Caco-2 (cell line): ENCODE results near the gene SCAF8. TPM values are rescaled to one million over a fixed set of nuclear protein-coding genes. Genes with fewer than 3 reads are reported as not detected.

Experiments
- BruUV-seq: library from RNA; stranded (reverse); fragments of 400-500 nt; replicated peaks from 2 replicates; lab custom pipeline; 2021; lab: Mats Ljungman, UMichigan
- CTCF ChIA-PET: fragments of 300-600 bp; sonication (Branson Sonifier 250); formaldehyde crosslinking; loops from one replicate; lab custom pipeline; 2022; ENCODE audit warnings: antibody characterized with exemption; lab: Charles Lee
- POLR2A ChIA-PET: fragments of 300-600 bp; sonication (Branson Sonifier 250); formaldehyde crosslinking; loops from one replicate; lab custom pipeline; 2022; ENCODE audit warnings: antibody characterized with exemption; lab: Charles Lee
- DNase-seq, 2 experiments: peaks; one replicate each; pipeline versions ENCODE4 v3.0.0 to v3.0.0-alpha.2; 2020 to 2022
- H3K27me3 ChIP-seq: replicated peaks from 2 replicates; pipeline ENCODE4 v1.6.0; 2011; ENCODE audit warnings: low read length; ENCODE audit not compliant: control insufficient read depth, insufficient read depth
- H3K36me3 ChIP-seq: 2 replicates; pipeline ENCODE4 v1.5.1; 2011; ENCODE audit warnings: low read length; ENCODE audit not compliant: control insufficient read depth, insufficient read depth
- H3K4me1 ChIP-seq: fragments of 250-450 bp; sonication (Bioruptor Pico); 2 replicates; pipeline ENCODE4 v1.5.1; 2020; ENCODE audit warnings: mild to moderate bottlenecking
- H3K4me3 ChIP-seq: 2 replicates; pipeline ENCODE4 v1.5.1; 2011; ENCODE audit warnings: low read depth, mild to moderate bottlenecking, control low read depth, low read length
- H3K9me3 ChIP-seq: fragments of 250-450 bp; sonication (Bioruptor Pico); 2 replicates; pipeline ENCODE4 v1.5.1; 2020; ENCODE audit warnings: mild to moderate bottlenecking, moderate library complexity
- H3K27ac Mint-ChIP-seq: one replicate; pipeline ENCODE4 v1.8.0; 2022; ENCODE audit warnings: mixed read lengths; ENCODE audit not compliant: unreplicated experiment
- H3K27me3 Mint-ChIP-seq: one replicate; pipeline ENCODE4 v1.8.0; 2022; ENCODE audit warnings: mixed read lengths; ENCODE audit not compliant: insufficient read depth, unreplicated experiment
- H3K36me3 Mint-ChIP-seq: one replicate; pipeline ENCODE4 v1.8.0; 2022; ENCODE audit warnings: mild to moderate bottlenecking, mixed read lengths; ENCODE audit not compliant: insufficient read depth, unreplicated experiment
- H3K4me1 Mint-ChIP-seq: one replicate; pipeline ENCODE4 v1.8.0; 2022; ENCODE audit warnings: low read depth, mixed read lengths; ENCODE audit not compliant: unreplicated experiment
- H3K4me3 Mint-ChIP-seq: one replicate; pipeline ENCODE4 v1.8.0; 2022; ENCODE audit warnings: mild to moderate bottlenecking, moderate library complexity, mixed read lengths; ENCODE audit not compliant: unreplicated experiment
- H3K9me3 Mint-ChIP-seq: one replicate; pipeline ENCODE4 v1.8.0; 2022; ENCODE audit warnings: mixed read lengths; ENCODE audit not compliant: unreplicated experiment
- intact Hi-C: fragments of 100-400 bp; cut with micrococcal nuclease; formaldehyde crosslinking; loops from one replicate; pipeline ENCODE4 v1.10.0; 2022; ENCODE audit not compliant: unreplicated experiment
- total RNA-seq: library from RNA; stranded (reverse); gene quantifications from 2 replicates; pipeline ENCODE4 v1.2.3, GENCODE V29; 2022
- TF ChIP-seq, protein P1 (sequence below), 2 experiments: fragments of 200-600 bp in 1 of 2; IDR thresholded peaks; 1 replicate in 1 of 2; 2 replicates in 1 of 2; pipeline versions ENCODE4 v1.5.1 to v1.8.0; 2011 to 2022; ENCODE audit warnings: antibody characterized with exemption in 1 of 2, control low read depth in 1 of 2, inconsistent platforms in 1 of 2, low read depth in 1 of 2, low read length in 1 of 2, mild to moderate bottlenecking in 1 of 2, moderate library complexity in 1 of 2; ENCODE audit not compliant: insufficient read depth in 1 of 2, severe bottlenecking in 1 of 2, unreplicated experiment in 1 of 2

SCAF8 gene
- total RNA-seq, 1 experiment from 2014 or later, result 45.2 TPM

GRCh38 chr6:154842833-154843232 lies 109.6 kb downstream of the SCAF8 start:
- no peak overlapping the region for H3K4me3 ChIP-seq
- POLR2A ChIA-PET, result no interaction called here
- H3K27me3 ChIP-seq, result no peaks in the 10 kb centered on the region
- Mint-ChIP-seq H3K9me3 (no peaks in the 10 kb centered on the region), H3K36me3 (peaks cover 39% of the 10 kb centered on the region), H3K27me3 (no peaks in the 10 kb centered on the region), H3K4me1 (no peaks in the 10 kb centered on the region), H3K4me3 (no peak overlapping the region), H3K27ac (no peak overlapping the region)
- DNase-seq, result no peak
- TF ChIP-seq, protein P1, sequence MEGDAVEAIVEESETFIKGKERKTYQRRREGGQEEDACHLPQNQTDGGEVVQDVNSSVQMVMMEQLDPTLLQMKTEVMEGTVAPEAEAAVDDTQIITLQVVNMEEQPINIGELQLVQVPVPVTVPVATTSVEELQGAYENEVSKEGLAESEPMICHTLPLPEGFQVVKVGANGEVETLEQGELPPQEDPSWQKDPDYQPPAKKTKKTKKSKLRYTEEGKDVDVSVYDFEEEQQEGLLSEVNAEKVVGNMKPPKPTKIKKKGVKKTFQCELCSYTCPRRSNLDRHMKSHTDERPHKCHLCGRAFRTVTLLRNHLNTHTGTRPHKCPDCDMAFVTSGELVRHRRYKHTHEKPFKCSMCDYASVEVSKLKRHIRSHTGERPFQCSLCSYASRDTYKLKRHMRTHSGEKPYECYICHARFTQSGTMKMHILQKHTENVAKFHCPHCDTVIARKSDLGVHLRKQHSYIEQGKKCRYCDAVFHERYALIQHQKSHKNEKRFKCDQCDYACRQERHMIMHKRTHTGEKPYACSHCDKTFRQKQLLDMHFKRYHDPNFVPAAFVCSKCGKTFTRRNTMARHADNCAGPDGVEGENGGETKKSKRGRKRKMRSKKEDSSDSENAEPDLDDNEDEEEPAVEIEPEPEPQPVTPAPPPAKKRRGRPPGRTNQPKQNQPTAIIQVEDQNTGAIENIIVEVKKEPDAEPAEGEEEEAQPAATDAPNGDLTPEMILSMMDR (IDR thresholded peaks at IDR 0.05; ENCODE audit: insufficient read depth in 1 of 2, low read depth in 1 of 2, low read length in 1 of 2, severe bottlenecking in 1 of 2, unreplicated experiment in 1 of 2), result no peak
- CTCF ChIA-PET, result no interaction called here
- no peaks in the 10 kb centered on the region; the same call in 1 of the 2 replicates for H3K36me3 ChIP-seq
- no peaks in the 10 kb centered on the region; the same call in 1 of the 2 replicates for H3K9me3 ChIP-seq
- no TSS peak for BruUV-seq
- intact Hi-C loops, result no loop called here
- no peaks in the 10 kb centered on the region for H3K4me1 ChIP-seq

- DNase-seq, result no peak
- Histone ChIP-seq H3K4me3 (no peak overlapping the region), H3K4me1 (peaks cover under 1% of the 10 kb centered on the region; the same call in 1 of the 2 replicates), H3K36me3 (no peaks in the 10 kb centered on the region; the same call in 1 of the 2 replicates), H3K27me3 (no peaks in the 10 kb centered on the region), H3K9me3 (no peaks in the 10 kb centered on the region)
- Mint-ChIP-seq H3K27ac (no peak overlapping the region), H3K36me3 (peaks cover 51% of the 10 kb centered on the region), H3K4me3 (no peak overlapping the region), H3K9me3 (peaks cover 8% of the 10 kb centered on the region), H3K4me1 (peaks cover 8% of the 10 kb centered on the region), H3K27me3 (no peaks in the 10 kb centered on the region)
- BruUV-seq, result no TSS peak
- TF ChIP-seq, protein P1 (IDR thresholded peaks at IDR 0.05; ENCODE audit: insufficient read depth in 1 of 2, low read depth in 1 of 2, low read length in 1 of 2, severe bottlenecking in 1 of 2, unreplicated experiment in 1 of 2), result no peak
- ChIA-PET CTCF (no interaction called here), POLR2A (no interaction called here)
- intact Hi-C loops, result no loop called here
Measured at GRCh38 chr6:154847318-154847717, 114.1 kb downstream of the SCAF8 start.

GRCh38 chr6:154848580-154848979 lies 115.4 kb downstream of the SCAF8 start:
- no peaks in the 10 kb centered on the region for H3K27me3 Mint-ChIP-seq
- no TSS peak for BruUV-seq
- no peaks in the 10 kb centered on the region for H3K9me3 ChIP-seq
- no peaks in the 10 kb centered on the region for H3K27me3 ChIP-seq
- no peak for DNase-seq
- intact Hi-C loops, result no loop called here
- H3K4me3 ChIP-seq, result no peak overlapping the region
- H3K27ac Mint-ChIP-seq, result no peak overlapping the region
- peaks cover 51% of the 10 kb centered on the region for H3K36me3 Mint-ChIP-seq
- H3K4me1 ChIP-seq, result peaks cover 5% of the 10 kb centered on the region; the same call in 1 of the 2 replicates
- TF ChIP-seq, protein P1 (IDR thresholded peaks at IDR 0.05; ENCODE audit: insufficient read depth in 1 of 2, low read depth in 1 of 2, low read length in 1 of 2, severe bottlenecking in 1 of 2, unreplicated experiment in 1 of 2), result no peak
- peaks cover 15% of the 10 kb centered on the region for H3K4me1 Mint-ChIP-seq
- no peak overlapping the region for H3K4me3 Mint-ChIP-seq
- no peaks in the 10 kb centered on the region; the same call in 1 of the 2 replicates for H3K36me3 ChIP-seq
- peaks cover 8% of the 10 kb centered on the region for H3K9me3 Mint-ChIP-seq
- CTCF ChIA-PET, result interaction anchor here (0.6 kb wide), 1 partner anchor 14 kb away, joined by 3 read pairs; no protein-coding TSS in a partner anchor
- POLR2A ChIA-PET, result no interaction called here
